GM21786 (cell line): ENCODE data around the gene HP1BP3.

Experiments
- ATAC-seq: cut with Tn5 transposase; IDR thresholded peaks from one replicate; pipeline ENCODE4 v1.9.1; 2021; ENCODE audit not compliant: unreplicated experiment

Gene HP1BP3

GRCh38 chr1:20770314-20771087 lies 16.6 kb downstream of the HP1BP3 start:
- ATAC-seq = no peak

GRCh38 chr1:20767271-20767670 lies 19.8 kb downstream of the HP1BP3 start:
- ATAC-seq = no peak

GRCh38 chr1:20763417-20763816 lies 23.7 kb downstream of the HP1BP3 start:
- ATAC-seq = no peak

- ATAC-seq = no peak
Measured at GRCh38 chr1:20760322-20760721, 26.8 kb downstream of the HP1BP3 start.

GRCh38 chr1:20753589-20753988 lies 33.5 kb downstream of the HP1BP3 start:
- ATAC-seq = no peak

- no peak for ATAC-seq
Measured at GRCh38 chr1:20751462-20751990, 35.6 kb downstream of the HP1BP3 start.

GRCh38 chr1:20742671-20743070 lies 44.4 kb downstream of the HP1BP3 start:
- no peak for ATAC-seq

GRCh38 chr1:20740781-20741180 lies 46.3 kb downstream of the HP1BP3 start:
- no peak for ATAC-seq

GRCh38 chr1:20739225-20739624 lies 47.9 kb downstream of the HP1BP3 start:
- no peak for ATAC-seq

GRCh38 chr1:20735581-20736111 lies 51.5 kb downstream of the HP1BP3 start:
- ATAC-seq = no peak

GRCh38 chr1:20733360-20733975 lies 53.6 kb downstream of the HP1BP3 start:
- ATAC-seq = no peak

GRCh38 chr1:20732588-20733359 lies 54.3 kb downstream of the HP1BP3 start, which contains the start of gene SH2D5:
Gene SH2D5 (minus strand): TSS chr1:20732703. CDS start chr1:20728044, 4,659 bp downstream.
- peak; percentile 50 for ATAC-seq

- peak; percentile 40 for ATAC-seq
Measured at GRCh38 chr1:20732071-20732587, 55.0 kb downstream of the HP1BP3 start.

- no peak for ATAC-seq
Measured at GRCh38 chr1:20731057-20731991, 55.8 kb downstream of the HP1BP3 start.

- ATAC-seq = no peak
Measured at GRCh38 chr1:20730690-20731056, 56.4 kb downstream of the HP1BP3 start.

- no peak for ATAC-seq
Measured at GRCh38 chr1:20729990-20730689, 57.0 kb downstream of the HP1BP3 start.

GRCh38 chr1:20729155-20729931 lies 57.8 kb downstream of the HP1BP3 start:
- ATAC-seq = no peak

- no peak for ATAC-seq
Measured at GRCh38 chr1:20728371-20729154, 58.5 kb downstream of the HP1BP3 start.
